IMR-90 (cell line): ENCODE data around the gene ADCY5. TPM values are rescaled to one million over a fixed set of nuclear protein-coding genes. Genes with fewer than 3 reads are reported as not detected.
A peak's percentile ranks its signal among the peaks of the same experiment; 100 is the strongest.

Experiments used
- ATAC-seq: fragments of 200-7000 bp; cut with Tn5 transposase; 2 replicates; pipeline ENCODE4 v1.9.1; 2020; ENCODE audit warnings: low read depth, mild to moderate bottlenecking, moderate library complexity
- BruUV-seq: library from RNA; stranded (reverse); fragments of 400-500 nt; replicated peaks from 2 replicates; lab custom pipeline; 2021; lab: Mats Ljungman, UMichigan
- CTCF ChIA-PET: fragments of 300-600 bp; formaldehyde crosslinking; extraction: SDS; loops from one replicate; lab custom pipeline; 2021; ENCODE audit warnings: antibody characterized with exemption; lab: Yijun Ruan, JAX
- POLR2A ChIA-PET: fragments of 300-600 bp; sonication (Branson Sonifier 250); formaldehyde crosslinking; loops from one replicate; lab custom pipeline; 2022; ENCODE audit warnings: antibody characterized with exemption; ENCODE audit not compliant: unreplicated experiment; lab: Charles Lee
- DNase-seq: peaks from one replicate; pipeline ENCODE4 v3.0.0; 2013
- H2AFZ ChIP-seq: replicated peaks from 2 replicates; pipeline ENCODE3; 2013; ENCODE audit warnings: low read length, mild to moderate bottlenecking; ENCODE audit not compliant: poor library complexity
- H2AK5ac ChIP-seq: 2 replicates; pipeline ENCODE4 v1.6.1; 2013; ENCODE audit warnings: low read depth, low read length, inconsistent platforms
- H2AK9ac ChIP-seq: replicated peaks from 2 replicates; pipeline ENCODE3; 2013; ENCODE audit warnings: mild to moderate bottlenecking, low read depth, low read length, moderate library complexity; ENCODE audit not compliant: poor library complexity
- H2BK120ac ChIP-seq: 2 replicates; pipeline ENCODE4 v1.6.1; 2013; ENCODE audit warnings: low read depth, low read length, inconsistent platforms
- H2BK15ac ChIP-seq: 3 replicates; pipeline ENCODE4 v1.6.1; 2013; ENCODE audit warnings: low read depth, low read length, inconsistent platforms
- H2BK20ac ChIP-seq: 2 replicates; pipeline ENCODE4 v1.6.1; 2013; ENCODE audit warnings: low read depth, mild to moderate bottlenecking, inconsistent platforms, low read length, moderate library complexity
- H2BK5ac ChIP-seq: 2 replicates; pipeline ENCODE4 v1.6.1; 2013; ENCODE audit warnings: mild to moderate bottlenecking, low read depth, low read length, inconsistent platforms; ENCODE audit not compliant: poor library complexity, severe bottlenecking
- H3K14ac ChIP-seq: replicated peaks from 2 replicates; pipeline ENCODE4 v1.6.1; 2013; ENCODE audit warnings: low read depth, low read length, inconsistent platforms
- H3K18ac ChIP-seq: 2 replicates; pipeline ENCODE4 v1.6.1; 2013; ENCODE audit warnings: low read depth, low read length, control low read depth
- H3K23ac ChIP-seq: 2 replicates; pipeline ENCODE4 v1.6.1; 2013; ENCODE audit warnings: low read depth, low read length, inconsistent platforms
- H3K27ac ChIP-seq: 2 replicates; pipeline ENCODE4 v1.5.1; 2013; ENCODE audit warnings: mild to moderate bottlenecking, control low read depth, low read length; ENCODE audit not compliant: insufficient read depth
- H3K27me3 ChIP-seq: 2 replicates; pipeline ENCODE4 v1.6.1; 2013; ENCODE audit warnings: low read length; ENCODE audit not compliant: control insufficient read depth, insufficient read depth
- H3K36me3 ChIP-seq: 2 replicates; pipeline ENCODE4 v1.6.1; 2013; ENCODE audit warnings: low read length, mixed read lengths; ENCODE audit not compliant: control insufficient read depth, insufficient read depth
- H3K4ac ChIP-seq: 2 replicates; pipeline ENCODE4 v1.6.1; 2013; ENCODE audit warnings: low read depth, low read length, inconsistent platforms
- H3K4me1 ChIP-seq: 2 replicates; pipeline ENCODE4 v1.6.1; 2013; ENCODE audit warnings: low read length, mixed read lengths; ENCODE audit not compliant: control insufficient read depth, insufficient read depth
- H3K4me2 ChIP-seq: 2 replicates; pipeline ENCODE4 v1.6.1; 2013; ENCODE audit warnings: low read depth, mild to moderate bottlenecking, control low read depth, low read length, moderate library complexity
- H3K4me3 ChIP-seq: 2 replicates; pipeline ENCODE4 v1.5.1; 2013; ENCODE audit warnings: low read depth, mild to moderate bottlenecking, control low read depth, low read length, moderate library complexity; ENCODE audit not compliant: insufficient read depth
- H3K56ac ChIP-seq: 2 replicates; pipeline ENCODE4 v1.6.1; 2013; ENCODE audit warnings: low read length, inconsistent platforms; ENCODE audit not compliant: insufficient read depth; ENCODE audit errors: extremely low read depth
- H3K79me1 ChIP-seq, 2 experiments: 2 replicates each; pipeline ENCODE4 v1.6.1; 2013; ENCODE audit warnings: low read length in 2 of 2, inconsistent platforms in 1 of 2, low read depth in 1 of 2
- H3K9ac ChIP-seq: 2 replicates; pipeline ENCODE4 v1.6.1; 2013; ENCODE audit warnings: low read depth, low read length, control low read depth
- H3K9me1 ChIP-seq: 2 replicates; pipeline ENCODE4 v1.6.1; 2013; ENCODE audit warnings: low read length, inconsistent platforms; ENCODE audit not compliant: insufficient read depth
- H3K9me3 ChIP-seq: 2 replicates; pipeline ENCODE4 v1.6.1; 2013; ENCODE audit warnings: low read length; ENCODE audit not compliant: control insufficient read depth, insufficient read depth
- H4K20me1 ChIP-seq: 2 replicates; pipeline ENCODE4 v1.6.1; 2013; ENCODE audit warnings: low read length, inconsistent platforms; ENCODE audit not compliant: insufficient read depth
- H4K5ac ChIP-seq: 2 replicates; pipeline ENCODE4 v1.6.1; 2013; ENCODE audit warnings: mild to moderate bottlenecking, low read depth, low read length, control low read depth
- H4K8ac ChIP-seq, 2 experiments: 2 replicates each; pipeline ENCODE4 v1.6.1; 2013; ENCODE audit warnings: low read depth in 2 of 2, low read length in 2 of 2, control low read depth in 1 of 2, inconsistent platforms in 1 of 2
- H4K91ac ChIP-seq: 2 replicates; pipeline ENCODE4 v1.6.1; 2013; ENCODE audit warnings: low read depth, low read length, inconsistent platforms; ENCODE audit not compliant: insufficient read depth
- BHLHE40 ChIP-seq: fragments of 150-350 bp; IDR thresholded peaks from 2 replicates; pipeline ENCODE4 v1.6.1; 2016; ENCODE audit warnings: mild to moderate bottlenecking, low read depth, low read length
- CEBPB ChIP-seq: IDR thresholded peaks from 2 replicates; pipeline ENCODE4 v1.6.1; 2012; ENCODE audit warnings: low read depth, low read length, improper control_type of control experiment
- CHD1 ChIP-seq: IDR thresholded peaks from 2 replicates; pipeline ENCODE4 v1.6.1; 2012; ENCODE audit warnings: low read depth, low read length, improper control_type of control experiment
- ELK1 ChIP-seq: fragments of 150-350 bp; IDR thresholded peaks from 2 replicates; pipeline ENCODE4 v1.6.1; 2016; ENCODE audit warnings: low read depth, mild to moderate bottlenecking, low read length, moderate library complexity, borderline replicate concordance
- MAFK ChIP-seq: IDR thresholded peaks from 2 replicates; pipeline ENCODE4 v1.6.1; 2012; ENCODE audit warnings: low read depth, low read length, improper control_type of control experiment
- MAZ ChIP-seq: IDR thresholded peaks from 2 replicates; pipeline ENCODE4 v1.6.1; 2012; ENCODE audit warnings: low read depth, mild to moderate bottlenecking, low read length, improper control_type of control experiment, moderate library complexity, borderline replicate concordance
- MXI1 ChIP-seq: IDR thresholded peaks from 2 replicates; pipeline ENCODE4 v1.6.1; 2012; ENCODE audit warnings: low read depth, mild to moderate bottlenecking, low read length, moderate library complexity, borderline replicate concordance
- NFE2L2 ChIP-seq: fragments of 150-350 bp; IDR thresholded peaks from 2 replicates; pipeline ENCODE4 v1.6.1; 2016; ENCODE audit warnings: low read depth, mild to moderate bottlenecking, low read length
- POLR2A ChIP-seq: IDR thresholded peaks from 2 replicates; pipeline ENCODE4 v1.6.1; 2012; ENCODE audit warnings: mild to moderate bottlenecking, low read depth, low read length
- RAD21 ChIP-seq: IDR thresholded peaks from 2 replicates; pipeline ENCODE4 v1.6.1; 2012; ENCODE audit warnings: low read length, improper control_type of control experiment
- RCOR1 ChIP-seq: IDR thresholded peaks from 2 replicates; pipeline ENCODE4 v1.6.1; 2012; ENCODE audit warnings: mild to moderate bottlenecking, low read length, improper control_type of control experiment; ENCODE audit not compliant: insufficient replicate concordance
- RFX5 ChIP-seq: IDR thresholded peaks from 2 replicates; pipeline ENCODE4 v1.8.0; 2012; ENCODE audit warnings: low read depth, mild to moderate bottlenecking, low read length, moderate library complexity
- WGBS, 2 experiments: methylation state at CpG; one replicate each; pipeline versions ENCODE4 v1.1.5 to v1.1.7; 2013; ENCODE audit warnings: missing lambda C conversion rate in 2 of 2; ENCODE audit not compliant: insufficient read length in 1 of 2; ENCODE audit errors: extremely low coverage in 2 of 2; 5-methylcytosine and 5-hydroxymethylcytosine counted together
- dilution Hi-C: fragments of 300-500 bp; cut with HindIII; formaldehyde crosslinking; loops from one replicate; pipeline ENCODE4 v1.14.3; 2018; ENCODE audit warnings: low sequenced_read_pairs; ENCODE audit not compliant: unreplicated experiment
- in situ Hi-C: fragments of 300-500 bp; cut with MboI; formaldehyde crosslinking; loops from 3 replicates; pipeline ENCODE4 v1.14.3; 2019; ENCODE audit warnings: low sequenced_read_pairs, inconsistent platforms, mixed read lengths
- intact Hi-C: fragments of 100-400 bp; cut with micrococcal nuclease; formaldehyde crosslinking; loops from 2 replicates; pipeline ENCODE4 v1.10.0; 2022
- polyA plus RNA-seq, 3 experiments: library from polyadenylated mRNA; depleted of rRNA; stranded (reverse); fragments of >200 nt; gene quantifications; 2 replicates each; pipeline ENCODE4 v1.2.3, GENCODE V29; 2012; ENCODE audit warnings: low replicate concordance in 1 of 3
- total RNA-seq: library from RNA; depleted of rRNA; stranded (reverse); fragments of >200 nt; gene quantifications from 2 replicates; pipeline ENCODE4 v1.2.3, GENCODE V29; 2012
- TF ChIP-seq, protein P1 (sequence below): fragments of 150-350 bp; IDR thresholded peaks from 2 replicates; pipeline ENCODE4 v1.6.1; 2017; ENCODE audit warnings: mild to moderate bottlenecking, antibody characterized with exemption, low read length, low read depth

The ADCY5 gene
- total and polyA plus RNA-seq, 2 of the 4 experiments (the other 2 are of a cell fraction), result 0.14 to 0.18 TPM

- peak overlapping the region; percentile 55 for H2AFZ ChIP-seq
- H4K5ac ChIP-seq, result no peak overlapping the region
- H3K18ac ChIP-seq, result no peak overlapping the region
- no peak overlapping the region for H2BK5ac ChIP-seq
- no peaks in the 10 kb centered on the region for H4K20me1 ChIP-seq
- no peak overlapping the region for H3K14ac ChIP-seq
- WGBS, 2 experiments, result 0% methylated on average over 1 of the region's 2 CpGs; no CpG with 5 or more reads in 1 of the 2 experiments
- H3K79me1 ChIP-seq, result no peaks in the 10 kb centered on the region
- no peak overlapping the region for H2BK20ac ChIP-seq
- CTCF ChIA-PET, result interaction anchor here (0.7 to 1.3 kb wide), 3 partner anchors 8 to 162 kb away, joined by 3 to 8 read pairs (median 3); no protein-coding TSS in a partner anchor
- no peak overlapping the region for H3K27ac ChIP-seq
- no peak for TF ChIP-seq CEBPB
- TF ChIP-seq RFX5, result no peak
- no peak for TF ChIP-seq MAZ
- TF ChIP-seq CHD1, result no peak
- TF ChIP-seq POLR2A, result no peak
- TF ChIP-seq, protein P1, sequence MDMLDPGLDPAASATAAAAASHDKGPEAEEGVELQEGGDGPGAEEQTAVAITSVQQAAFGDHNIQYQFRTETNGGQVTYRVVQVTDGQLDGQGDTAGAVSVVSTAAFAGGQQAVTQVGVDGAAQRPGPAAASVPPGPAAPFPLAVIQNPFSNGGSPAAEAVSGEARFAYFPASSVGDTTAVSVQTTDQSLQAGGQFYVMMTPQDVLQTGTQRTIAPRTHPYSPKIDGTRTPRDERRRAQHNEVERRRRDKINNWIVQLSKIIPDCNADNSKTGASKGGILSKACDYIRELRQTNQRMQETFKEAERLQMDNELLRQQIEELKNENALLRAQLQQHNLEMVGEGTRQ, result no peak
- no peak for TF ChIP-seq RAD21
- no peak for TF ChIP-seq RCOR1
- TF ChIP-seq MXI1, result no peak
- TF ChIP-seq NFE2L2, result no peak
- TF ChIP-seq ELK1, result no peak
- no peak for TF ChIP-seq MAFK
- TF ChIP-seq BHLHE40, result no peak
- no peak overlapping the region for H2BK120ac ChIP-seq
- dilution Hi-C loops, result no loop called here
- H3K36me3 ChIP-seq, result no peaks in the 10 kb centered on the region
- DNase-seq, result no peak
- H4K91ac ChIP-seq, result no peak overlapping the region
- no peak overlapping the region for H3K4me3 ChIP-seq
- no peak overlapping the region for H3K4ac ChIP-seq
- H3K27me3 ChIP-seq, result peaks cover 72% of the 10 kb centered on the region
- no peak overlapping the region for H3K56ac ChIP-seq
- no peak overlapping the region for H3K23ac ChIP-seq
- H3K4me2 ChIP-seq, result no peak overlapping the region
- H2BK15ac ChIP-seq, result no peak overlapping the region
- H2AK9ac ChIP-seq, result no peak overlapping the region
- in situ Hi-C loops, result no loop called here
- H3K4me1 ChIP-seq, result no peaks in the 10 kb centered on the region
- H3K9ac ChIP-seq, result no peak overlapping the region
- intact Hi-C loops, result no loop called here
- no peak overlapping the region for H4K8ac ChIP-seq
- BruUV-seq, result no TSS peak
- H3K9me3 ChIP-seq, result no peaks in the 10 kb centered on the region
- POLR2A ChIA-PET, result no interaction called here
- ATAC-seq, result no peak
- no peaks in the 10 kb centered on the region for H3K9me1 ChIP-seq
- H2AK5ac ChIP-seq, result no peak overlapping the region
These were observed 71.6 kb downstream of the ADCY5 start for GRCh38 chr3:123377243-123377740.
